SK-N-SH treated with all-trans-retinoic acid at 6 μM for 48 hours (cell line): ENCODE measurements around the gene ZNF618.

Experiments
- ATAC-seq: fragments of 200-7000 bp; cut with Tn5 transposase; 3 replicates; pipeline ENCODE4 v1.9.1; 2020; ENCODE audit warnings: mild to moderate bottlenecking, moderate library complexity
- ARNTL ChIP-seq: fragments of 450-650 bp; formaldehyde crosslinking; IDR thresholded peaks from 2 replicates; pipeline ENCODE4 v1.5.0; 2020; ENCODE audit warnings: low read depth, mild to moderate bottlenecking, moderate library complexity, borderline replicate concordance
- BACH2 ChIP-seq: fragments of 250-450 bp; sonication (Bioruptor Pico); IDR thresholded peaks from 2 replicates; pipeline ENCODE4 v1.9.0; 2021; ENCODE audit warnings: mild to moderate bottlenecking, borderline replicate concordance
- CSDC2 ChIP-seq: fragments of 250-450 bp; sonication (Bioruptor Pico); IDR thresholded peaks from 2 replicates; pipeline ENCODE4 v1.5.0; 2020; ENCODE audit warnings: mild to moderate bottlenecking, moderate library complexity
- ESRRG ChIP-seq: fragments of 250-450 bp; sonication (Bioruptor Pico); IDR thresholded peaks from 2 replicates; pipeline ENCODE4 v1.6.1; 2021; ENCODE audit warnings: mild to moderate bottlenecking
- GLIS3 ChIP-seq: fragments of 250-450 bp; sonication (Bioruptor Pico); IDR thresholded peaks from 2 replicates; pipeline ENCODE4 v1.5.0; 2020; ENCODE audit warnings: mild to moderate bottlenecking, moderate library complexity
- ISL1 ChIP-seq: fragments of 250-450 bp; sonication (Bioruptor Pico); IDR thresholded peaks from 2 replicates; pipeline ENCODE4 v2.1.2; 2022; ENCODE audit warnings: mild to moderate bottlenecking, moderate library complexity
- OSR1 ChIP-seq: fragments of 250-450 bp; sonication (Bioruptor Pico); IDR thresholded peaks from 2 replicates; pipeline ENCODE4 v1.8.0; 2022; ENCODE audit warnings: moderate library complexity, mild to moderate bottlenecking, inconsistent platforms
- PPARA ChIP-seq: fragments of 250-450 bp; sonication (Bioruptor Pico); IDR thresholded peaks from 2 replicates; pipeline ENCODE4 v1.5.0; 2020; ENCODE audit warnings: mild to moderate bottlenecking, borderline replicate concordance
- RARB ChIP-seq: fragments of 250-450 bp; sonication (Bioruptor Pico); IDR thresholded peaks from 2 replicates; pipeline ENCODE4 v1.8.0; 2021; ENCODE audit warnings: mild to moderate bottlenecking, moderate library complexity
- SNAI2 ChIP-seq: fragments of 250-450 bp; sonication (Bioruptor Pico); IDR thresholded peaks from 2 replicates; pipeline ENCODE4 v1.5.0; 2020; ENCODE audit warnings: mild to moderate bottlenecking, moderate library complexity
- TCF4 ChIP-seq: fragments of 250-450 bp; sonication (Bioruptor Pico); IDR thresholded peaks from 2 replicates; pipeline ENCODE4 v1.8.0; 2021; ENCODE audit warnings: mild to moderate bottlenecking, moderate library complexity, borderline replicate concordance
- TOX ChIP-seq: fragments of 250-450 bp; sonication (Bioruptor Pico); IDR thresholded peaks from 2 replicates; pipeline ENCODE4 v1.8.0; 2021; ENCODE audit warnings: mild to moderate bottlenecking, moderate library complexity, borderline replicate concordance
- ZFP3 ChIP-seq: fragments of 250-450 bp; sonication (Bioruptor Pico); IDR thresholded peaks from 2 replicates; pipeline ENCODE4 v1.5.0; 2020; ENCODE audit warnings: mild to moderate bottlenecking, moderate library complexity
- ZFP30 ChIP-seq: fragments of 450-650 bp; formaldehyde crosslinking; IDR thresholded peaks from 2 replicates; pipeline ENCODE4 v1.5.0; 2022; ENCODE audit warnings: mild to moderate bottlenecking, moderate library complexity
- ZNF565 ChIP-seq: fragments of 450-650 bp; formaldehyde crosslinking; conservative IDR thresholded peaks from 2 replicates; pipeline ENCODE4 v1.5.0; 2020; ENCODE audit warnings: low read depth, mild to moderate bottlenecking, moderate library complexity
- ZNF70 ChIP-seq: fragments of 450-650 bp; formaldehyde crosslinking; IDR thresholded peaks from 2 replicates; pipeline ENCODE4 v1.5.0; 2020; ENCODE audit warnings: mild to moderate bottlenecking, moderate library complexity
- TF ChIP-seq, protein P1 (sequence below): fragments of 250-450 bp; sonication (Bioruptor Pico); IDR thresholded peaks from 2 replicates; pipeline ENCODE4 v1.8.0; 2020; ENCODE audit warnings: mild to moderate bottlenecking, moderate library complexity, borderline replicate concordance
- TF ChIP-seq, protein P2 (sequence below): fragments of 250-450 bp; sonication (Bioruptor Pico); IDR thresholded peaks from 2 replicates; pipeline ENCODE4 v1.5.0; 2020; ENCODE audit warnings: mild to moderate bottlenecking, moderate library complexity
- TF ChIP-seq, protein P3 (sequence below): fragments of 250-450 bp; sonication (Bioruptor Pico); IDR thresholded peaks from 2 replicates; pipeline ENCODE4 v1.5.1; 2020; ENCODE audit warnings: low read depth, mild to moderate bottlenecking, moderate library complexity
- TF ChIP-seq, protein P4 (sequence below): fragments of 250-450 bp; sonication (Bioruptor Pico); IDR thresholded peaks from 2 replicates; pipeline ENCODE4 v1.5.1; 2021; ENCODE audit warnings: mild to moderate bottlenecking, moderate library complexity

The ZNF618 gene

DNA sequence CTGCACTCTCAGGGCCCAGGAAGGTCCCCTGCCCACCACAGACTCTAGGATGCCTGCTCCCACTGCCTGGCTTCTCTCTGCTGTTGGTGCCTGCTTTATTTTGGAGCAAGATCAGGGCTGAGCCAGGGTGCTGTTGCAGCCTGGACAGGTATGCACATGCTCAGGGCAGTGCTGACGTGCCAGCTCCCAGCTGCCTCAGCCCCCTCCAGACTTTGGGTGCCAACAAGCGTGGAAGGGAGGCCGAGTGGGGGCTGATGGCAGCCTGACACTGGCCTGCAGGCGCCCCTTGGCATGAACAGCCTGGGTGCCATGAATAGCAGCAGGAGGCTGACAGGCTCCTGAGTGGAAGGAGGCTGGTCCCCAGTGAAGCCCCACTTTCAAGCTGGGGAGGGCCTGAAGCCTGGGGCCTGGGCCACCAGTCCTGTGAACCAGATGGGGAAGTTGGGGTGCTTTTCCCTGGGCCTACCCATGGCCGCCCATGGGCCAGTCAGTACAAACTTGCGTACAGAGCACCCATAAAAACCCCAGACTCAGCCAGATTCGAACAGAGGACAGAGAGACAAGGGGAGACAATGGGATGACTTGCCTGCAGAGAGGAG is 195.2 kb downstream of the ZNF618 start:
- TF ChIP-seq ZFP30 (no peak), CSDC2 (CRISPR knock-in tag) (no peak), PPARA (CRISPR knock-in tag) (no peak), ESRRG (CRISPR knock-in tag) (no peak), TCF4 (CRISPR knock-in tag) (no peak), ZFP3 (CRISPR knock-in tag) (no peak), OSR1 (no peak), ZNF565 (no peak), ARNTL (CRISPR knock-in tag) (no peak), TOX (no peak), SNAI2 (CRISPR knock-in tag) (no peak), ISL1 (CRISPR knock-in tag) (no peak)
- TF ChIP-seq, protein P1, sequence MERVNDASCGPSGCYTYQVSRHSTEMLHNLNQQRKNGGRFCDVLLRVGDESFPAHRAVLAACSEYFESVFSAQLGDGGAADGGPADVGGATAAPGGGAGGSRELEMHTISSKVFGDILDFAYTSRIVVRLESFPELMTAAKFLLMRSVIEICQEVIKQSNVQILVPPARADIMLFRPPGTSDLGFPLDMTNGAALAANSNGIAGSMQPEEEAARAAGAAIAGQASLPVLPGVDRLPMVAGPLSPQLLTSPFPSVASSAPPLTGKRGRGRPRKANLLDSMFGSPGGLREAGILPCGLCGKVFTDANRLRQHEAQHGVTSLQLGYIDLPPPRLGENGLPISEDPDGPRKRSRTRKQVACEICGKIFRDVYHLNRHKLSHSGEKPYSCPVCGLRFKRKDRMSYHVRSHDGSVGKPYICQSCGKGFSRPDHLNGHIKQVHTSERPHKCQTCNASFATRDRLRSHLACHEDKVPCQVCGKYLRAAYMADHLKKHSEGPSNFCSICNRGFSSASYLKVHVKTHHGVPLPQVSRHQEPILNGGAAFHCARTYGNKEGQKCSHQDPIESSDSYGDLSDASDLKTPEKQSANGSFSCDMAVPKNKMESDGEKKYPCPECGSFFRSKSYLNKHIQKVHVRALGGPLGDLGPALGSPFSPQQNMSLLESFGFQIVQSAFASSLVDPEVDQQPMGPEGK (CRISPR knock-in tag): no peak
- TF ChIP-seq, protein P2, sequence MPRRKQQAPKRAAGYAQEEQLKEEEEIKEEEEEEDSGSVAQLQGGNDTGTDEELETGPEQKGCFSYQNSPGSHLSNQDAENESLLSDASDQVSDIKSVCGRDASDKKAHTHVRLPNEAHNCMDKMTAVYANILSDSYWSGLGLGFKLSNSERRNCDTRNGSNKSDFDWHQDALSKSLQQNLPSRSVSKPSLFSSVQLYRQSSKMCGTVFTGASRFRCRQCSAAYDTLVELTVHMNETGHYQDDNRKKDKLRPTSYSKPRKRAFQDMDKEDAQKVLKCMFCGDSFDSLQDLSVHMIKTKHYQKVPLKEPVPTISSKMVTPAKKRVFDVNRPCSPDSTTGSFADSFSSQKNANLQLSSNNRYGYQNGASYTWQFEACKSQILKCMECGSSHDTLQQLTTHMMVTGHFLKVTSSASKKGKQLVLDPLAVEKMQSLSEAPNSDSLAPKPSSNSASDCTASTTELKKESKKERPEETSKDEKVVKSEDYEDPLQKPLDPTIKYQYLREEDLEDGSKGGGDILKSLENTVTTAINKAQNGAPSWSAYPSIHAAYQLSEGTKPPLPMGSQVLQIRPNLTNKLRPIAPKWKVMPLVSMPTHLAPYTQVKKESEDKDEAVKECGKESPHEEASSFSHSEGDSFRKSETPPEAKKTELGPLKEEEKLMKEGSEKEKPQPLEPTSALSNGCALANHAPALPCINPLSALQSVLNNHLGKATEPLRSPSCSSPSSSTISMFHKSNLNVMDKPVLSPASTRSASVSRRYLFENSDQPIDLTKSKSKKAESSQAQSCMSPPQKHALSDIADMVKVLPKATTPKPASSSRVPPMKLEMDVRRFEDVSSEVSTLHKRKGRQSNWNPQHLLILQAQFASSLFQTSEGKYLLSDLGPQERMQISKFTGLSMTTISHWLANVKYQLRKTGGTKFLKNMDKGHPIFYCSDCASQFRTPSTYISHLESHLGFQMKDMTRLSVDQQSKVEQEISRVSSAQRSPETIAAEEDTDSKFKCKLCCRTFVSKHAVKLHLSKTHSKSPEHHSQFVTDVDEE (CRISPR knock-in tag): no peak
- TF ChIP-seq, protein P3, sequence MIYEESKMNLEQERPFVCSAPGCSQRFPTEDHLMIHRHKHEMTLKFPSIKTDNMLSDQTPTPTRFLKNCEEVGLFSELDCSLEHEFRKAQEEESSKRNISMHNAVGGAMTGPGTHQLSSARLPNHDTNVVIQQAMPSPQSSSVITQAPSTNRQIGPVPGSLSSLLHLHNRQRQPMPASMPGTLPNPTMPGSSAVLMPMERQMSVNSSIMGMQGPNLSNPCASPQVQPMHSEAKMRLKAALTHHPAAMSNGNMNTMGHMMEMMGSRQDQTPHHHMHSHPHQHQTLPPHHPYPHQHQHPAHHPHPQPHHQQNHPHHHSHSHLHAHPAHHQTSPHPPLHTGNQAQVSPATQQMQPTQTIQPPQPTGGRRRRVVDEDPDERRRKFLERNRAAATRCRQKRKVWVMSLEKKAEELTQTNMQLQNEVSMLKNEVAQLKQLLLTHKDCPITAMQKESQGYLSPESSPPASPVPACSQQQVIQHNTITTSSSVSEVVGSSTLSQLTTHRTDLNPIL (CRISPR knock-in tag): no peak
- ATAC-seq: no peak

DNA sequence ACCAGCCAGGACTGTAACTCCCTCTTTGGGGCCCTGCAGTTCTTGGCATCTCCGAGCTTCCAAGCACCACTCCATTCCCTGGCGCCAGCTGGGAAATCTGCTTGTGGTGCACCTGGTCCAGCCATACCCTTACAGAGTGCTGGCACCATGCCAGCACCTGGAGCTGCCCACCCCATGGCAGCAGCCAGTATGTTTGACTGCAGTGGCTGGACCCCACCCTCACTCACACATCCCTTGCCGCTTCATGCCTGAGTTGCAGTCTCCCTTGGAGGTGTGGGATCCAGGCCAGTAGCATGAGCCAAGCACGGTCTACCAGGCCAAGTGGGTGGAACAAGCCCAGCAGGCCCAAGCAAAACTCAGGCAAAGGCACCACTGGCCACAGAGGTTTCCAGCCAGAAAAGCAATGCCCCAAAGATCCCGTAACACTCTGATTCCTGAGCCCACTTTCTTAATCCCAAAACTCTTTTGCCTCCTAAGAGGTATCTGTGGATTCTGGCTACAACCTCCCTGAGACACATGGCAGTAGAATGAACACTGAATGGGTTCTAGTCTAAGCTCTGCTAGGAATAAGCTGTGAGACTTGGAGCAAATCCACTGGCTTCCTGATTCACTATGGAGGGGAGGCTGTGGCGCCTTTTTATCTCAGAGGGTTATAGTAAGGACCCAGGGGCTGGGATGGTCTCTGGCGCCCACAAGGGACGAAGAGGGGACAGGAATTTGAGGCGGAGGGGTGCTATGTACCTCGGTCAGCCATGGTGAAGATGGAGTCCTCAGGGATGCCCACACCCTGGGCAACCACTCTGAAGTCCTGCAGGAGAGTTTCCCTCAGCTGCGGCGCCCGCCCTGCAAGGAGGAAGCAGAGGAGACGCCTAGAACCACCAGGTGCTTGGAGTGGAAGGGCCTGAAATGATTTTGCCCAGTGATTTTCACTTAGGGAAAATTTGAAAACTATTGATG is 196.4 kb downstream of the ZNF618 start:
- TF ChIP-seq TCF4 (CRISPR knock-in tag) (no peak), RARB (CRISPR knock-in tag) (no peak), ESRRG (CRISPR knock-in tag) (no peak), GLIS3 (no peak), ISL1 (CRISPR knock-in tag) (no peak), CSDC2 (CRISPR knock-in tag) (no peak), ZNF565 (no peak), ZFP3 (CRISPR knock-in tag) (no peak), BACH2 (CRISPR knock-in tag) (no peak), ZNF70 (CRISPR knock-in tag) (no peak)
- TF ChIP-seq, protein P1 (CRISPR knock-in tag): no peak
- TF ChIP-seq, protein P3 (CRISPR knock-in tag): no peak
- TF ChIP-seq, protein P4, sequence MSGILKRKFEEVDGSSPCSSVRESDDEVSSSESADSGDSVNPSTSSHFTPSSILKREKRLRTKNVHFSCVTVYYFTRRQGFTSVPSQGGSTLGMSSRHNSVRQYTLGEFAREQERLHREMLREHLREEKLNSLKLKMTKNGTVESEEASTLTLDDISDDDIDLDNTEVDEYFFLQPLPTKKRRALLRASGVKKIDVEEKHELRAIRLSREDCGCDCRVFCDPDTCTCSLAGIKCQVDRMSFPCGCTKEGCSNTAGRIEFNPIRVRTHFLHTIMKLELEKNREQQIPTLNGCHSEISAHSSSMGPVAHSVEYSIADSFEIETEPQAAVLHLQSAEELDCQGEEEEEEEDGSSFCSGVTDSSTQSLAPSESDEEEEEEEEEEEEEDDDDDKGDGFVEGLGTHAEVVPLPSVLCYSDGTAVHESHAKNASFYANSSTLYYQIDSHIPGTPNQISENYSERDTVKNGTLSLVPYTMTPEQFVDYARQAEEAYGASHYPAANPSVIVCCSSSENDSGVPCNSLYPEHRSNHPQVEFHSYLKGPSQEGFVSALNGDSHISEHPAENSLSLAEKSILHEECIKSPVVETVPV: no peak
- no peak for ATAC-seq
